Right lobe of liver (tissue), 6 donors: ENCODE data around the gene AAK1. TPM values are rescaled to one million over a fixed set of nuclear protein-coding genes. Genes with fewer than 3 reads are reported as not detected.

Experiments
- ATAC-seq, 4 donors: fragments of 200-7000 bp; cut with Tn5 transposase; one replicate each; pipeline ENCODE4 v1.9.1; 2020; ENCODE audit warnings: mild to moderate bottlenecking in 4 of 4, moderate library complexity in 4 of 4
- DNase-seq, 3 donors: peaks; one replicate each; pipeline ENCODE4 v3.0.0-alpha.2; 2020
- H3K27ac ChIP-seq, 3 donors: fragments of 200-600 bp; one replicate each; pipeline ENCODE4 v1.8.0; 2022
- H3K27me3 ChIP-seq, 2 donors: fragments of 200-600 bp; one replicate each; pipeline ENCODE4 v1.8.0; 2022
- H3K36me3 ChIP-seq, 4 donors: fragments of 200-600 bp; sonication (generic) in 1 of 4; one replicate each; pipeline versions ENCODE4 v1.5.1 to v1.8.0; 2017 to 2022; ENCODE audit warnings: control low read depth in 1 of 4
- H3K4me1 ChIP-seq, 4 donors: fragments of 200-600 bp; sonication (generic) in 1 of 4; one replicate each; pipeline versions ENCODE4 v1.5.1 to v1.8.0; 2017 to 2022; ENCODE audit warnings: control low read depth in 1 of 4
- H3K4me3 ChIP-seq, 3 donors: fragments of 200-600 bp; one replicate each; pipeline ENCODE4 v1.8.0; 2022
- H3K9me3 ChIP-seq, 4 donors: fragments of 200-600 bp; sonication (generic) in 1 of 4; one replicate each; pipeline versions ENCODE4 v1.5.1 to v1.8.0; 2017 to 2022; ENCODE audit warnings: control low read depth in 1 of 4
- POLR2A ChIP-seq: fragments of 450-650 bp; IDR thresholded peaks from one replicate; pipeline ENCODE4 v1.6.1; 2017; ENCODE audit warnings: antibody characterized with exemption, mild to moderate bottlenecking
- WGBS: methylation state at CpG from one replicate; pipeline ENCODE4 v1.1.6; 2018; ENCODE audit warnings: low coverage, low lambda C conversion rate; ENCODE audit not compliant: insufficient coverage; ENCODE audit errors: missing lambda C conversion rate; 5-methylcytosine and 5-hydroxymethylcytosine counted together
- intact Hi-C, 2 donors: fragments of 100-400 bp; cut with DNase I; formaldehyde crosslinking; loops; one replicate each; pipeline versions ENCODE4 v1.11.2 to v1.14.1; 2022
- long read RNA-seq: library from polyadenylated mRNA; unstranded; transcript quantifications from one replicate; pipeline ENCODE4 v2.0.0, GENCODE V29; 2019
- total RNA-seq, 6 experiments: library from RNA; depleted of rRNA in 2 of 6; stranded (reverse); fragments of >200 nt in 2 of 6; fragmentation: NEBNext Ultra II Directional in 3 of 6; extraction: Animal tissue kit (Norgen Biotek cat#: 25700) in 3 of 6; gene quantifications; one replicate each; pipeline versions ENCODE4 v1.1.0 to v1.2.4, GENCODE V29; 2016 to 2023
- TF ChIP-seq, protein P1 (sequence below), 4 donors: fragments of 200-600 bp in 3 of 4; fragments of 450-650 bp in 1 of 4; IDR thresholded peaks; one replicate each; pipeline versions ENCODE4 v1.5.1 to v1.8.0; 2016 to 2022; ENCODE audit warnings: antibody characterized with exemption in 4 of 4, mild to moderate bottlenecking in 2 of 4
- donor health status: DM: no; HTN: yes; CAD: no.
- donor health status: DM: no; HTN: no; CAD: no.
- donor health status: DM: no; HTN: no; CAD: no.
- donor health status: DM: no; HTN: yes; CAD: no.
- donor health status: DM: no; HTN: yes; CAD: no.

Gene AAK1
- total RNA-seq = 10 to 100 TPM; 12.7 to 30.5 (median 20.5) TPM
- long read RNA-seq, partial matches to known transcripts = 0 of 4 reads
- long read RNA-seq, other reads (novel, unspliced or antisense) = 1 of 4 reads

DNA sequence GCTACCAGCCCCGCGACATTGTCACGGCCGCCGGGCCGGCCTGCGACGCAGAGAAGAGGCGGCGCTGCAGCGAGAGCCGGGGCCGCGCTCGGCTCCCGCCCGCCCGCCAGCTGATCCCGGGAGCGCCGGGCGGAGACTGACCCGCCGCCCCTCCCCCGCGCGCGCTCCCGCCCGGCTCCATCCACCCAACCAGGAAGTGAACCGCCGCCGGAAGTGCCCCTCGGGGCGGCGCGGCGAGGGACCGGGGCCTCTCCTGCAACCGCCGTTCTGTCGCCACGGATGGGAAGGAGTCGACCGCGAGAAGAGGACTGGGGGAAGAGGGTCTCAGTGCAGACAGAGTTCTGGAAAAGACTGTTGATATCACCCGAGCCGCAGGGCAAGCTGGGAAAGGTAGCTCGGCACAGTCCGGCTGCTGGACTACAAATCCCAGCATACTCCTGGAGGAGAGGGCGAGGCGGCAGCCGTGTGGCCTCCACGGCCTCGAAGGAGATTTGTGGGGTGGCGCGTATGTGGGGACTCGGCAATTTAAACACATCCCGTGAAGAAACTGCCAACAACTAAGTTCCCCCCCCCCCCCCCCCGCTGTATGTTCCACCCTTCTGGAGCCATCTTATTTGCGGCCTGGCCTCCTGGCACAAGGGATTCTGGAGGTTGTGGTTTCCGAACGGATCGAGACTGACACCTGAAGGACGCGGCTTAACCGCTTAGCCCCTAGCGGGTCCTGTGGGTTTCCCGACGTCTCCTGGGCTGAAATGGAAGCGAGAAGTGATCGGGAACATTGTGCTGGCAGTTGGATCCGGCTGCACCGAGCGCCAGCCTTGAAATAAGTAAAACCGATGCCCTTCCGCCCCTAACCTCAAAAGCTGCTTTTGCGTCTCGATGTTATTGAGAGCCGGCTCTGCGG, at the start of gene AAK1:
Gene AAK1 (minus strand): TSS at position 138 of the 904 bp plus-strand sequence. CDS start 699 bp downstream, outside the sequence.
- intact Hi-C loops = no loop called here
- ATAC-seq = peak; percentile 85 to 95 (median 92)
- TF ChIP-seq POLR2A = peak; percentile 89
- TF ChIP-seq, protein P1, sequence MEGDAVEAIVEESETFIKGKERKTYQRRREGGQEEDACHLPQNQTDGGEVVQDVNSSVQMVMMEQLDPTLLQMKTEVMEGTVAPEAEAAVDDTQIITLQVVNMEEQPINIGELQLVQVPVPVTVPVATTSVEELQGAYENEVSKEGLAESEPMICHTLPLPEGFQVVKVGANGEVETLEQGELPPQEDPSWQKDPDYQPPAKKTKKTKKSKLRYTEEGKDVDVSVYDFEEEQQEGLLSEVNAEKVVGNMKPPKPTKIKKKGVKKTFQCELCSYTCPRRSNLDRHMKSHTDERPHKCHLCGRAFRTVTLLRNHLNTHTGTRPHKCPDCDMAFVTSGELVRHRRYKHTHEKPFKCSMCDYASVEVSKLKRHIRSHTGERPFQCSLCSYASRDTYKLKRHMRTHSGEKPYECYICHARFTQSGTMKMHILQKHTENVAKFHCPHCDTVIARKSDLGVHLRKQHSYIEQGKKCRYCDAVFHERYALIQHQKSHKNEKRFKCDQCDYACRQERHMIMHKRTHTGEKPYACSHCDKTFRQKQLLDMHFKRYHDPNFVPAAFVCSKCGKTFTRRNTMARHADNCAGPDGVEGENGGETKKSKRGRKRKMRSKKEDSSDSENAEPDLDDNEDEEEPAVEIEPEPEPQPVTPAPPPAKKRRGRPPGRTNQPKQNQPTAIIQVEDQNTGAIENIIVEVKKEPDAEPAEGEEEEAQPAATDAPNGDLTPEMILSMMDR (IDR thresholded peaks at IDR 0.05) = no peak
- Histone ChIP-seq H3K27ac (peak within 1 kb of the TSS; percentile 91 to 98 (median 95)), H3K36me3 (peaks cover 0 to 2% (median 0%) of the 10 kb centered on the region in 4 donors), H3K27me3 (no peaks in the 10 kb centered on the region), H3K4me1 (peaks cover 0 to 16% (median 0%) of the 10 kb centered on the region in 4 donors), H3K9me3 (no peaks in the 10 kb centered on the region), H3K4me3 (peak within 1 kb of the TSS; percentile 82 to 99 (median 97))
- DNase-seq = peak; percentile 94 to 95 (median 94)
- under 1% methylated on average over 25 of the region's 81 CpGs for WGBS

DNA sequence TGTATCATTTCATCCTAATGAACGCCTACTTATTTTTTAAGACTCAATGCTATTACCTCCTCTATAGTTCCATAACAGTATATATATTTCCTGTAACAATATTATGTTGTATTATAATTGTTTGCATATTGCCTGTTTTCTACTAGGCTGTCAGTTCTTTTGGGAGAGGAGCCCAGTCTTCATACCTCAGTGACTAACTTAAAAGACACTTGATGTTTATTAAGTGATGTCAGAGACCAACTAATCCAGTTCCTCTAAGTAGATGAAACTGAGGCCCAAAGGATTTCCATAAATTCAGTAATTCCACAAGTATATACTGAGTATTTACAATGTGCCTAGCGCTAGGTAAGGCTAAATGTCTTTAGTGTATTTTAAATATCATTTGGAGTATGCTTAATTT, 48.9 kb upstream of the AAK1 start:
- Histone ChIP-seq H3K9me3 (no peaks in the 10 kb centered on the region), H3K4me1 (peaks cover 0 to 13% (median 0%) of the 10 kb centered on the region in 4 donors), H3K27ac (no peak overlapping the region), H3K4me3 (no peak overlapping the region), H3K27me3 (no peaks in the 10 kb centered on the region), H3K36me3 (no peaks in the 10 kb centered on the region)
- ATAC-seq (no peak), DNase-seq (no peak)
- WGBS = 90% methylated on average over 2 of the region's 2 CpGs
- TF ChIP-seq POLR2A = no peak
- TF ChIP-seq, protein P1 (IDR thresholded peaks at IDR 0.05) = no peak
- intact Hi-C loops = no loop called here

DNA sequence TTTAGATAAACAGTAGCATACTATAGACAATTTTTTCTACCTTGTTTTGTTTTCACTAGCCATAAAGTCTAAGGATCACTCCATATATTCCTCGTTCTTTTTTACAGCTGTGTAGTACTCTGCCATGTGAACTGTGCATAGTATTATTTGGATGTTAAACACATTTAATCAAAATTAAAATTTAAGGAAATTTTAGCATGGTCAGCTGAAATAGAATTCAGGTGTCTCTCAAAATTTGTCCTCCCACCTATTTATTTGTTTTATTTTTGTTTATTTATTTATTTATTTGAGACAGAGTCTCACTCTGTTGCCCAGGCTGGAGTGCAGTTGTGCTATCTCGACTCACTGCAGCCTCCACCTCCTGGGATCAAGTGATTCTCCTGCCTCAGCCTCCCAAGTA, 46.4 kb upstream of the AAK1 start:
- peaks cover 0 to 5% (median 0%) of the 10 kb centered on the region in 4 donors for H3K4me1 ChIP-seq
- no peaks in the 10 kb centered on the region for H3K36me3 ChIP-seq
- no peak overlapping the region for H3K27ac ChIP-seq
- 89% methylated on average over 1 of the region's 2 CpGs for WGBS
- DNase-seq (no peak), ATAC-seq (no peak)
- intact Hi-C loops = no loop called here
- no peaks in the 10 kb centered on the region for H3K27me3 ChIP-seq
- H3K9me3 ChIP-seq = no peaks in the 10 kb centered on the region
- no peak overlapping the region for H3K4me3 ChIP-seq
- TF ChIP-seq POLR2A = no peak
- TF ChIP-seq, protein P1 (IDR thresholded peaks at IDR 0.05) = no peak

DNA sequence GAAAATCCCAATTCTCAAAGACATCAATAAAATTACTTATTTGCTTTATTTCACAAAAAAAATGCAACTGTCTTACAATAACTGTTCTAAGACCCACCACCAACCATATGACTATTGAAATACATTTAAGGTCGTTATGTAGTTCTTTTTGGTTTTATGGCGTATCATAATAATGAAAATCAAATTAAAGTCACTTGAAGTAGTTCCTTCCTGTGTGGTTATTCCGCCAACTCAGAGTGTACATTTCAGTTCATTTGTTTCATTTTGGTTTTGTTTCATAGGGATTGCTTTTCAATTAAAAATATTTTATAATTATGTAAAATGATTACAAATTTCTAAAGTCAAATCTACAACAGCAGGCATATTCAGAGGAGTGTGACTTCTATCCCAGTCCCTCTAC, 45.9 kb upstream of the AAK1 start:
- no peak for ATAC-seq
- Histone ChIP-seq H3K4me3 (no peak overlapping the region), H3K36me3 (no peaks in the 10 kb centered on the region), H3K4me1 (no peaks in the 10 kb centered on the region), H3K27me3 (no peaks in the 10 kb centered on the region), H3K27ac (no peak overlapping the region), H3K9me3 (no peaks in the 10 kb centered on the region)
- intact Hi-C loops = no loop called here
- WGBS = 76% methylated on average over 3 of the region's 3 CpGs
- TF ChIP-seq, protein P1 (IDR thresholded peaks at IDR 0.05) = no peak
- no peak for TF ChIP-seq POLR2A
- DNase-seq = no peak
